T-cell (primary cell): Measurements from ENCODE around the gene IRF2BP2. TPM values are rescaled to one million over a fixed set of nuclear protein-coding genes. Genes with fewer than 3 reads are reported as not detected.

Experiments used
- ATAC-seq, 4 experiments: fragments of 200-7000 bp in 3 of 4; fragments of 150-1000 bp in 1 of 4; cut with Tn5 transposase; replicated peaks in 1 of 4; 1 replicate in 3 of 4; 2 replicates in 1 of 4; pipeline ENCODE4 v1.10.0; 2021; ENCODE audit warnings: moderate library complexity in 3 of 4, mild to moderate bottlenecking in 2 of 4, moderate number of reproducible peaks in 1 of 4
- CTCF ChIA-PET, 2 donors: fragments of 300-600 bp; sonication (Branson Sonifier 250); formaldehyde crosslinking; loops; one replicate each; lab custom pipeline; 2022; ENCODE audit warnings: antibody characterized with exemption in 2 of 2; lab: Charles Lee
- POLR2A ChIA-PET, 2 donors: fragments of 300-600 bp; sonication (Branson Sonifier 250); formaldehyde crosslinking; loops; one replicate each; lab custom pipeline; 2022; ENCODE audit warnings: antibody characterized with exemption in 2 of 2; lab: Charles Lee
- DNase-seq, 35 experiments: peaks; one replicate each; pipeline versions ENCODE4 v3.0.0 to v3.0.0-alpha.2; 2013 to 2023
- H3K27ac ChIP-seq: one replicate; pipeline ENCODE4 v1.5.1; 2013; ENCODE audit warnings: low read length
- H3K27me3 ChIP-seq, 2 experiments: replicated peaks in 1 of 2; 1 replicate in 1 of 2; 2 replicates in 1 of 2; pipeline versions ENCODE4 v1.6.1 to v1.7.0; 2013; ENCODE audit warnings: low read length in 1 of 2, mixed read lengths in 1 of 2; ENCODE audit not compliant: control insufficient read depth in 2 of 2, insufficient read depth in 2 of 2; ENCODE audit errors: extremely low read depth in 1 of 2
- H3K36me3 ChIP-seq, 2 donors: 1 replicate in 1 of 2; 2 replicates in 1 of 2; pipeline versions ENCODE4 v1.6.1 to v1.7.0; 2013; ENCODE audit warnings: low read length in 1 of 2; ENCODE audit not compliant: control insufficient read depth in 2 of 2, insufficient read depth in 1 of 2; ENCODE audit errors: extremely low read depth in 1 of 2
- H3K4me1 ChIP-seq, 2 experiments: 1 replicate in 1 of 2; 2 replicates in 1 of 2; pipeline versions ENCODE4 v1.6.1 to v1.7.0; 2013; ENCODE audit warnings: low read length in 2 of 2, mixed read lengths in 1 of 2; ENCODE audit not compliant: insufficient read depth in 2 of 2, control insufficient read depth in 1 of 2; ENCODE audit errors: extremely low read depth in 1 of 2
- H3K4me3 ChIP-seq, 2 donors: 1 replicate in 1 of 2; 2 replicates in 1 of 2; pipeline versions ENCODE4 v1.5.1 to v1.7.0; 2013; ENCODE audit warnings: mild to moderate bottlenecking in 2 of 2, low read length in 1 of 2, moderate library complexity in 1 of 2; ENCODE audit not compliant: control insufficient read depth in 1 of 2; ENCODE audit errors: extremely low read depth in 1 of 2
- H3K9me3 ChIP-seq: 2 replicates; pipeline ENCODE4 v1.7.0; 2013
- H3K27ac Mint-ChIP-seq, 2 donors: one replicate each; pipeline ENCODE4 v1.8.0; 2020 to 2021; ENCODE audit warnings: mild to moderate bottlenecking in 2 of 2, mixed read lengths in 2 of 2
- H3K27me3 Mint-ChIP-seq, 2 donors: one replicate each; pipeline ENCODE4 v1.8.0; 2021 to 2022; ENCODE audit warnings: mixed read lengths in 2 of 2
- H3K36me3 Mint-ChIP-seq: one replicate; pipeline ENCODE4 v1.8.0; 2021; ENCODE audit warnings: mixed read lengths
- H3K4me1 Mint-ChIP-seq, 3 donors: one replicate each; pipeline ENCODE4 v1.8.0; 2020 to 2022; ENCODE audit warnings: mixed read lengths in 3 of 3, mild to moderate bottlenecking in 1 of 3
- H3K4me3 Mint-ChIP-seq, 3 donors: one replicate each; pipeline ENCODE4 v1.8.0; 2020 to 2022; ENCODE audit warnings: mild to moderate bottlenecking in 3 of 3, mixed read lengths in 3 of 3, moderate library complexity in 3 of 3
- H3K9me3 Mint-ChIP-seq, 3 donors: one replicate each; pipeline ENCODE4 v1.8.0; 2020 to 2022; ENCODE audit warnings: mixed read lengths in 3 of 3
- WGBS: methylation state at CpG from one replicate; pipeline ENCODE4 v1.1.5; 2013; ENCODE audit warnings: missing lambda C conversion rate; ENCODE audit not compliant: insufficient coverage; 5-methylcytosine and 5-hydroxymethylcytosine counted together
- total RNA-seq, 35 experiments: library from RNA in 6 of 35; stranded (reverse) in 6 of 35; fragments of 120-200 nt in 1 of 35; gene quantifications; one replicate each; pipeline versions ENCODE4 v1.2.1 to v1.2.4 and lab custom pipeline; 2013 to 2026

The IRF2BP2 gene
- total RNA-seq, 5 donors from 2014 or later (not counting 1 experiment from before 2014, with no cell fraction given) = 141 to 406 (median 163) TPM

- Histone ChIP-seq H3K9me3 (no peaks in the 10 kb centered on the region), H3K4me1 (no peaks in the 10 kb centered on the region), H3K4me3 (no peak overlapping the region), H3K36me3 (no peaks in the 10 kb centered on the region), H3K27ac (no peak overlapping the region), H3K27me3 (peaks cover 0 to 4% of the 10 kb centered on the region in 2 experiments)
- H3K9me3 Mint-ChIP-seq = peaks cover 4 to 9% (median 5%) of the 10 kb centered on the region in 3 donors
- H3K4me3 Mint-ChIP-seq = no peak overlapping the region
- no peaks in the 10 kb centered on the region for H3K4me1 Mint-ChIP-seq
- ATAC-seq (no peak), DNase-seq (no peak)
- no peaks in the 10 kb centered on the region for H3K36me3 Mint-ChIP-seq
- ChIA-PET CTCF (no interaction called here), POLR2A (no interaction called here)
- H3K27ac Mint-ChIP-seq = no peak overlapping the region
- H3K27me3 Mint-ChIP-seq = no peaks in the 10 kb centered on the region
- WGBS = no CpG with 5 or more reads among the region's 1 CpG
Measured at GRCh38 chr1:234645474-234645953, 35.5 kb upstream of the IRF2BP2 start.

GRCh38 chr1:234644928-234645327, 35.0 kb upstream of the IRF2BP2 start:
- POLR2A ChIA-PET = no interaction called here
- H3K36me3 ChIP-seq = no peaks in the 10 kb centered on the region
- H3K4me1 ChIP-seq = no peaks in the 10 kb centered on the region
- peaks cover 0 to 2% (median 0%) of the 10 kb centered on the region in 3 donors for H3K4me1 Mint-ChIP-seq
- no CpG with 5 or more reads among the region's 3 CpGs for WGBS
- H3K27me3 ChIP-seq = peaks cover 0 to 4% of the 10 kb centered on the region in 2 experiments
- H3K27me3 Mint-ChIP-seq = no peaks in the 10 kb centered on the region
- no peaks in the 10 kb centered on the region for H3K9me3 ChIP-seq
- ATAC-seq (no peak), DNase-seq (no peak)
- peaks cover 4 to 9% (median 5%) of the 10 kb centered on the region in 3 donors for H3K9me3 Mint-ChIP-seq
- H3K27ac Mint-ChIP-seq = no peak overlapping the region
- CTCF ChIA-PET = no interaction called here
- no peak overlapping the region for H3K27ac ChIP-seq
- H3K4me3 Mint-ChIP-seq = no peak overlapping the region
- no peaks in the 10 kb centered on the region for H3K36me3 Mint-ChIP-seq
- H3K4me3 ChIP-seq = no peak overlapping the region

GRCh38 chr1:234643850-234644134, 33.8 kb upstream of the IRF2BP2 start:
- Mint-ChIP-seq H3K9me3 (peaks cover 4 to 5% (median 5%) of the 10 kb centered on the region in 3 donors), H3K4me1 (peaks cover 0 to 2% (median 0%) of the 10 kb centered on the region in 3 donors)
- no peak for ATAC-seq

GRCh38 chr1:234643111-234643849, 33.3 kb upstream of the IRF2BP2 start:
- Mint-ChIP-seq H3K4me3 (no peak overlapping the region), H3K27ac (no peak overlapping the region), H3K9me3 (peaks cover 4 to 5% (median 5%) of the 10 kb centered on the region in 3 donors), H3K36me3 (no peaks in the 10 kb centered on the region), H3K4me1 (peaks cover 0 to 2% (median 0%) of the 10 kb centered on the region in 3 donors), H3K27me3 (no peaks in the 10 kb centered on the region)
- DNase-seq = no peak
- ATAC-seq = no peak
- H3K4me3 ChIP-seq = no peak overlapping the region
- H3K27ac ChIP-seq = no peak overlapping the region
- no peaks in the 10 kb centered on the region for H3K9me3 ChIP-seq
- POLR2A ChIA-PET = no interaction called here
- H3K27me3 ChIP-seq = no peaks in the 10 kb centered on the region
- no peaks in the 10 kb centered on the region for H3K4me1 ChIP-seq
- H3K36me3 ChIP-seq = no peaks in the 10 kb centered on the region
- CTCF ChIA-PET = no interaction called here
- WGBS = 96% methylated on average over 10 of the region's 14 CpGs

More at GRCh38 chr1:234643850-234644134, 33.8 kb upstream of the IRF2BP2 start:
- Histone ChIP-seq H3K27me3 (peaks cover 0 to 3% of the 10 kb centered on the region in 2 experiments), H3K36me3 (no peaks in the 10 kb centered on the region), H3K9me3 (no peaks in the 10 kb centered on the region), H3K4me1 (no peaks in the 10 kb centered on the region), H3K27ac (no peak overlapping the region), H3K4me3 (no peak overlapping the region)
- CTCF ChIA-PET = no interaction called here
- POLR2A ChIA-PET = no interaction called here
- no peak overlapping the region for H3K27ac Mint-ChIP-seq
- no peaks in the 10 kb centered on the region for H3K27me3 Mint-ChIP-seq
- no peak overlapping the region for H3K4me3 Mint-ChIP-seq
- no peak for DNase-seq
- no peaks in the 10 kb centered on the region for H3K36me3 Mint-ChIP-seq

- no peaks in the 10 kb centered on the region for H3K27me3 Mint-ChIP-seq
- no peak overlapping the region for H3K27ac ChIP-seq
- WGBS = no CpG with 5 or more reads among the region's 2 CpGs
- H3K9me3 Mint-ChIP-seq = peaks cover 4 to 5% (median 5%) of the 10 kb centered on the region in 3 donors
- no peak overlapping the region for H3K27ac Mint-ChIP-seq
- ATAC-seq = no peak
- no peaks in the 10 kb centered on the region for H3K36me3 ChIP-seq
- ChIA-PET CTCF (no interaction called here), POLR2A (interaction anchor here in 1 of 2 donors (0.6 kb wide), 1 partner anchor 323 kb away, joined by 4 read pairs; no protein-coding TSS in a partner anchor)
- H3K4me3 Mint-ChIP-seq = no peak overlapping the region
- no peak overlapping the region for H3K4me3 ChIP-seq
- H3K9me3 ChIP-seq = no peaks in the 10 kb centered on the region
- H3K27me3 ChIP-seq = no peaks in the 10 kb centered on the region
- H3K4me1 ChIP-seq = no peaks in the 10 kb centered on the region
- no peaks in the 10 kb centered on the region for H3K36me3 Mint-ChIP-seq
- peaks cover 0 to 2% (median 0%) of the 10 kb centered on the region in 3 donors for H3K4me1 Mint-ChIP-seq
- no peak for DNase-seq
Measured at GRCh38 chr1:234642428-234642827, 32.5 kb upstream of the IRF2BP2 start.

- no peaks in the 10 kb centered on the region for H3K27me3 ChIP-seq
- no peak for ATAC-seq
- H3K4me3 Mint-ChIP-seq = no peak overlapping the region
- no peaks in the 10 kb centered on the region for H3K4me1 ChIP-seq
- H3K9me3 ChIP-seq = no peaks in the 10 kb centered on the region
- no peak overlapping the region for H3K27ac ChIP-seq
- H3K4me1 Mint-ChIP-seq = peaks cover 0 to 2% (median 0%) of the 10 kb centered on the region in 3 donors
- WGBS = no CpG with 5 or more reads among the region's 4 CpGs
- H3K27me3 Mint-ChIP-seq = no peaks in the 10 kb centered on the region
- H3K9me3 Mint-ChIP-seq = no peaks in the 10 kb centered on the region
- no peak overlapping the region for H3K27ac Mint-ChIP-seq
- H3K36me3 Mint-ChIP-seq = no peaks in the 10 kb centered on the region
- no peak overlapping the region for H3K4me3 ChIP-seq
- H3K36me3 ChIP-seq = no peaks in the 10 kb centered on the region
- POLR2A ChIA-PET = no interaction called here
- CTCF ChIA-PET = no interaction called here
- no peak for DNase-seq
Measured at GRCh38 chr1:234639961-234640360, 30.0 kb upstream of the IRF2BP2 start.
